Tibial artery (tissue), 4 donors: Measurements from ENCODE around the gene UCN2.

Experiments
- DNase-seq, 2 donors: peaks; one replicate each; pipeline ENCODE4 v3.0.0-alpha.2; 2019
- H3K27ac ChIP-seq, 2 donors: fragments of 200-600 bp; sonication (generic) in 1 of 2; 1 replicate in 1 of 2; 2 replicates in 1 of 2; pipeline ENCODE4 v1.5.1; 2018 to 2019; ENCODE audit warnings: mild to moderate bottlenecking in 1 of 2
- H3K27me3 ChIP-seq, 2 donors: fragments of 200-600 bp; sonication (generic) in 1 of 2; one replicate each; pipeline versions ENCODE4 v1.5.1 to v1.6.0; 2016 to 2019
- H3K36me3 ChIP-seq, 3 donors: fragments of 200-600 bp; sonication (generic) in 2 of 3; one replicate each; pipeline ENCODE4 v1.5.1; 2016 to 2019; ENCODE audit warnings: mild to moderate bottlenecking in 2 of 3
- H3K4me1 ChIP-seq, 4 donors: fragments of 200-600 bp; sonication (generic) in 2 of 4; 1 replicate in 3 of 4; 2 replicates in 1 of 4; pipeline ENCODE4 v1.5.1; 2016 to 2019
- H3K4me3 ChIP-seq, 2 donors: fragments of 200-600 bp; sonication (generic) in 1 of 2; 1 replicate in 1 of 2; 2 replicates in 1 of 2; pipeline ENCODE4 v1.5.1; 2018 to 2019; ENCODE audit warnings: mild to moderate bottlenecking in 2 of 2
- H3K9me3 ChIP-seq, 3 donors: fragments of 200-600 bp; sonication (generic) in 1 of 3; one replicate each; pipeline ENCODE4 v1.5.1; 2016 to 2019
- CTCF ChIP-seq, 2 experiments: fragments of 200-600 bp in 1 of 2; fragments of 450-650 bp in 1 of 2; IDR thresholded peaks; one replicate each; pipeline ENCODE4 v1.5.1; 2017 to 2019; ENCODE audit warnings: antibody characterized with exemption in 2 of 2, mild to moderate bottlenecking in 1 of 2, moderate library complexity in 1 of 2
- intact Hi-C: fragments of 100-400 bp; cut with DNase I; formaldehyde crosslinking; loops from one replicate; pipeline ENCODE4 v1.15.0; 2023; ENCODE audit warnings: low total_unique reads

The UCN2 gene

DNA sequence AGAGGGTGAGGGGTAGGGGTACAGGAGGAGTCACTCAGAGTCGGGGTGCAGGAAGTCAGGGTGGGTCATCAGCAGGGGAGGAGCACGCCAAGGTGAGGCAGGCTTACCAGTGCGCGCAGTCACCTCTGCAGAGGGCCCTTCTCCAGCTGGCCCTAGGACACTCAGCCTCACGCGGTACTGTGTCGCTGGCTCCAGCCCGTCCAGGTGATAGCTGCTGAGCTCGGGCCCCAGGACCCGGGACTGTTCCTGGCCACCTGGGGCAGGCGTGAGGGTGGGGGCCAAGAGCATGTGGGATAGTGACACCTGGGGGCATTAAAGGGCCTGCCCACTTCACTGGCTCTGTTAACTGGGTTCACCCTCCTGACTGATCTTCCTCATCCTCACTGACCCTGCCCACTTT lies 24.1 kb upstream of the UCN2 start:
- Histone ChIP-seq H3K4me3 (no peak overlapping the region), H3K36me3 (peaks cover 0 to 66% (median 5%) of the 10 kb centered on the region in 3 donors), H3K27ac (no peak overlapping the region), H3K4me1 (no peaks in the 10 kb centered on the region), H3K9me3 (no peaks in the 10 kb centered on the region), H3K27me3 (no peaks in the 10 kb centered on the region)
- TF ChIP-seq CTCF (IDR thresholded peaks at IDR 0.05) = no peak
- intact Hi-C loops = no loop called here
- DNase-seq = no peak

DNA sequence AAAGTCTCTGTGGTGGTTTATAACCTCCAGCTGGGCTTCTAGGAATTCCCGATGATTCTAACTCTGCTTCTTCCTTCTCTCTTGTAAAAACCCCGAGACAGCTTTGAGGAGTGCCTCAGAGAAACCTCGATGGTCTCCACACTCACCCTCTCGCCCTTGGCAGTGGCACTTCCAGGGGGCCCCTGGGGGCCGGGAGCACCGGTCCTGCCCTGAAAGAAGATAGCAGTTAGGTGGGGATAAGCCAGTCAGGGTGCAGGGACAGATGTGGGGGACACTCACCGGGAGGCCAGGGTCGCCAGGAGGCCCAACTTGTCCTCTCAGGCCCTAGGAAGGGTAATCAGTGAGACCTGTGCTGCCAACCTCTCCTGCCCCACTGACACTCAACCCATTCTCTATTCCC lies 21.8 kb upstream of the UCN2 start:
- no peak overlapping the region for H3K27ac ChIP-seq
- no peak overlapping the region for H3K4me3 ChIP-seq
- no peak for DNase-seq
- no peaks in the 10 kb centered on the region for H3K4me1 ChIP-seq
- no peaks in the 10 kb centered on the region for H3K9me3 ChIP-seq
- intact Hi-C loops = no loop called here
- peaks cover 0 to 74% (median 5%) of the 10 kb centered on the region in 3 donors for H3K36me3 ChIP-seq
- no peak for TF ChIP-seq CTCF (IDR thresholded peaks at IDR 0.05)
- no peaks in the 10 kb centered on the region for H3K27me3 ChIP-seq

- Histone ChIP-seq H3K27me3 (no peaks in the 10 kb centered on the region), H3K27ac (no peak overlapping the region), H3K4me3 (no peak overlapping the region), H3K36me3 (peaks cover 0 to 72% (median 5%) of the 10 kb centered on the region in 3 donors), H3K9me3 (no peaks in the 10 kb centered on the region), H3K4me1 (no peaks in the 10 kb centered on the region)
- TF ChIP-seq CTCF (IDR thresholded peaks at IDR 0.05) = no peak
- intact Hi-C loops = no loop called here
- DNase-seq = no peak
These were observed 21.3 kb upstream of the UCN2 start for GRCh38 chr3:48584836-48585235.

DNA sequence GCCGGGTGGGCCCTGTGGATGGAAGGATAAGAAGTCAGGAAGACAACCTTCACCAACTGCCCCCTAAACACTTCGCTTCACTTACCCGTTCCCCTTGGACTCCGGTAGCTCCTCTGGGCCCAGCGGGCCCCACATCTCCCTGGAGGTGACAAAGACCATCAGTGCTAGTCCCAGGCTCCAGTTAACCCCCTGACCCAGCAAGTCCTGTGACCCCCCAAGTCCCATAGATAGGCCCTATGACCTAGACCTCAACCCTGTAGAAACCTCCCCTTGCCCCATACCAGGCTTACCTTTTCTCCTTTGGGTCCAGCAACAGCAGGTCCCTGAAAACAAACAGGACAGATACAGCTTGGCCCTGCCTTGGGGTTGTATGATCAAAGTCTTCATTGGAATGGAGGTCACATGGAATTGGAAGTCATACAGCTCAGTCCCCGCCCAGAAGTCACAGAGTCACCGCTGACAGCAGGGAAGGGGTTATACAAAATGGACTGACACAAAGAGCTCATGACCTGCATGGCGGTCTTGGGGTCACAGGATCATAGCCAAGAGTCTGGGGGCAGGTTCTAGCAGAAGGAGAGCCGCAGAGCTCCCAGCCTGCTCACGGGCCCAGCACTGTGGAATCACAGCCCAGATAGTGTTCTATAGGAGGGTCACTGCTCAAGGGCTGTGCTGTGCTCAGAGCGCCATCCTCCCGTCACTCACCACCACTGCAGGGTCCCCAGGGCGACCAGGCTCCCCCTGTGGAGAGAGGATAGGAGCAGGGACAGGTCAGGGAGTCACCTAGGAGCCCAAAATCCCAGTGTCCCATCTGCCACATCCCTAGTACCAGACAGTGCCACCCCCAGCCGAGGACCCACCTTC lies 18.3 kb upstream of the UCN2 start:
- no peak for DNase-seq
- no peak for TF ChIP-seq CTCF (IDR thresholded peaks at IDR 0.05)
- Histone ChIP-seq H3K36me3 (peaks cover 0 to 89% (median 5%) of the 10 kb centered on the region in 3 donors), H3K27me3 (no peaks in the 10 kb centered on the region), H3K4me1 (no peaks in the 10 kb centered on the region), H3K4me3 (no peak overlapping the region), H3K27ac (no peak overlapping the region), H3K9me3 (no peaks in the 10 kb centered on the region)
- intact Hi-C loops = no loop called here

GRCh38 chr3:48576647-48577046 lies 13.1 kb upstream of the UCN2 start:
- no peaks in the 10 kb centered on the region for H3K4me1 ChIP-seq
- TF ChIP-seq CTCF (IDR thresholded peaks at IDR 0.05) = no peak
- intact Hi-C loops = no loop called here
- H3K9me3 ChIP-seq = no peaks in the 10 kb centered on the region
- no peak overlapping the region for H3K4me3 ChIP-seq
- peaks cover 0 to 72% (median 0%) of the 10 kb centered on the region in 3 donors for H3K36me3 ChIP-seq
- H3K27ac ChIP-seq = no peak overlapping the region
- no peak for DNase-seq
- no peaks in the 10 kb centered on the region for H3K27me3 ChIP-seq
